Astrocyte of the cerebellum (primary cell): ENCODE data around the gene BRD4.
"Not testable (repeated sequence)": the region's sequence is repeated elsewhere in the genome, so short reads cannot be mapped to it uniquely, and the experiment has no call there.

Experiments
- DNase-seq: peaks from one replicate; pipeline ENCODE4 v3.0.0-alpha.2; 2011; ENCODE audit warnings: low read depth
- H3K4me3 ChIP-seq: 2 replicates; pipeline ENCODE4 v1.5.1; 2011; ENCODE audit warnings: mild to moderate bottlenecking, low read depth, low read length, moderate library complexity
- CTCF ChIP-seq: IDR thresholded peaks from 2 replicates; pipeline ENCODE4 v1.5.1; 2012; ENCODE audit warnings: low read length, low read depth, moderate library complexity, mild to moderate bottlenecking; ENCODE audit errors: missing control alignments
- in situ Hi-C: cut with HindIII; loops from 2 replicates; pipeline ENCODE4 v1.10.0; 2017; ENCODE audit warnings: low sequenced_read_pairs

The BRD4 gene

GRCh38 chr19:15358918-15359317, 26.6 kb upstream of the BRD4 start:
- in situ Hi-C loops = no loop called here
- H3K4me3 ChIP-seq = no peak overlapping the region
- DNase-seq = no peak
- TF ChIP-seq CTCF = no peak

- H3K4me3 ChIP-seq = no peak overlapping the region
- in situ Hi-C loops = no loop called here
- no peak for TF ChIP-seq CTCF
- DNase-seq = no peak
These were observed 25.6 kb upstream of the BRD4 start for GRCh38 chr19:15357906-15358305.

GRCh38 chr19:15354566-15355296, 22.4 kb upstream of the BRD4 start:
- no peak for TF ChIP-seq CTCF
- in situ Hi-C loops = no loop called here
- no peak for DNase-seq
- H3K4me3 ChIP-seq = no peak overlapping the region

- TF ChIP-seq CTCF = no peak
- DNase-seq = no peak
- in situ Hi-C loops = no loop called here
- H3K4me3 ChIP-seq = no peak overlapping the region
These were observed 21.6 kb upstream of the BRD4 start for GRCh38 chr19:15353908-15354307.

GRCh38 chr19:15352535-15352934, 20.2 kb upstream of the BRD4 start:
- DNase-seq, in situ Hi-C loops: not testable (repeated sequence)

GRCh38 chr19:15341328-15341727, 9.0 kb upstream of the BRD4 start:
- DNase-seq, H3K4me3 ChIP-seq, in situ Hi-C loops: not testable (repeated sequence)

More at GRCh38 chr19:15352535-15352934, 20.2 kb upstream of the BRD4 start:
- H3K4me3 ChIP-seq = not testable (repeated sequence)

GRCh38 chr19:15340086-15340485, 7.7 kb upstream of the BRD4 start:
- no peak overlapping the region for H3K4me3 ChIP-seq
- DNase-seq = no peak
- in situ Hi-C loops = no loop called here
- no peak for TF ChIP-seq CTCF

GRCh38 chr19:15337202-15337601, 4.9 kb upstream of the BRD4 start:
- no peak for TF ChIP-seq CTCF
- in situ Hi-C loops = no loop called here
- DNase-seq = no peak
- no peak overlapping the region for H3K4me3 ChIP-seq

- DNase-seq, H3K4me3 ChIP-seq, in situ Hi-C loops: not testable (repeated sequence)
These were observed 3.7 kb upstream of the BRD4 start for GRCh38 chr19:15335992-15336391.
